Posterior vena cava (tissue), 2 donors: ENCODE measurements around the gene GEMIN4. TPM values are rescaled to one million over a fixed set of nuclear protein-coding genes. Genes with fewer than 3 reads are reported as not detected.
"Not testable (repeated sequence)": the region's sequence is repeated elsewhere in the genome, so short reads cannot be mapped to it uniquely, and the experiment has no call there.

ENCODE experiments used
- DNase-seq: peaks from one replicate; pipeline ENCODE4 v3.0.0-alpha.2; 2020; ENCODE audit warnings: low spot score
- intact Hi-C, 2 donors: fragments of 100-400 bp; cut with DNase I; formaldehyde crosslinking; loops; one replicate each; pipeline versions ENCODE4 v1.14.1 to v1.14.2; 2022 to 2023
- total RNA-seq, 2 donors: library from RNA; stranded (reverse); fragmentation: NEBNext Ultra II Directional; extraction: Animal tissue kit (Norgen Biotek cat#: 25700); gene quantifications; one replicate each; pipeline ENCODE4 v1.2.1, GENCODE V29; 2021
- donor health status: DM: yes; HTN: yes; CAD: no.
- donor health status: DM: yes; HTN: yes; CAD: no.

The GEMIN4 gene
- total RNA-seq, 2 donors from 2014 or later: 12.5 to 13.2 TPM

DNA sequence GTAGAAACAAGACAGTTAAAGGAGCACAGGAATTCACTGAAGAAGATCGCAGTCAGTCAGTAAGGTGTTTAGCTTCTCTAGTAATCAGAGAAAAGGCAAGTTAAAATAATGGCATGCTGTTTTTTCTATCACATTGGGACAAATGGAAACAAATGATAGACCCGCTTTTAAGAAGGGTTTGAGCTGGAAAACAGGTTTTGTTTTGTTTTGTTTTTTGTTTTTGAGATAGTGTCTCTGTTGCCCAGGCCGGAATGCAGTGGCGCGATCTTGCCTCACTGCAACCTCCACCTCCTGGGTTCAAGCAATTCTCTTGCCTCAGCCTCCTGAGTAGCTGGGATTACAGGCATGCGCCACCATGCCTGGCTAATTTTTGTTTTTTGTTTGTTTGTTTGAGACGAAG is 33.8 kb upstream of the GEMIN4 start:
- not testable (repeated sequence) for DNase-seq

DNA sequence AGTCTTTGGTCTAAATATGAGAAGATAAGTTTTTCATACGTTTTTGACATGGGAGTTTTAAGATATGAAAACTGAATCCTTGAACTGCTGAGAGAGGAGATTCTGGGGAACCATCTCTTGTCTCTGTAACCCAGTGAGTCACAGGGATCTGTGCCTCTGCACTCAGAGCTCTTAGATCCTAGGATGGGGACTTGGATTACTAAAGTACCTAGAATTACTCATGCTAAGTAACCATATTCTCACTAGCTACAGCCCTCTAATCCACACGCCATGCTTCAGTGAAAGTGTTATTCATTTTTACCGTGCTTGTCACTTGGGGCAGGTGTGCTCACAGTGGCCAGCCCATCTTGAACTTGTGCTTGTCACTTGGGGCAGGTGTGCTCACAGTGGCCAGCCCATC is 32.1 kb upstream of the GEMIN4 start:
- peak; percentile 5 for DNase-seq
- intact Hi-C loops: no loop called here

More for the DNA sequence above, 33.8 kb upstream of the GEMIN4 start:
- intact Hi-C loops: not testable (repeated sequence)

DNA sequence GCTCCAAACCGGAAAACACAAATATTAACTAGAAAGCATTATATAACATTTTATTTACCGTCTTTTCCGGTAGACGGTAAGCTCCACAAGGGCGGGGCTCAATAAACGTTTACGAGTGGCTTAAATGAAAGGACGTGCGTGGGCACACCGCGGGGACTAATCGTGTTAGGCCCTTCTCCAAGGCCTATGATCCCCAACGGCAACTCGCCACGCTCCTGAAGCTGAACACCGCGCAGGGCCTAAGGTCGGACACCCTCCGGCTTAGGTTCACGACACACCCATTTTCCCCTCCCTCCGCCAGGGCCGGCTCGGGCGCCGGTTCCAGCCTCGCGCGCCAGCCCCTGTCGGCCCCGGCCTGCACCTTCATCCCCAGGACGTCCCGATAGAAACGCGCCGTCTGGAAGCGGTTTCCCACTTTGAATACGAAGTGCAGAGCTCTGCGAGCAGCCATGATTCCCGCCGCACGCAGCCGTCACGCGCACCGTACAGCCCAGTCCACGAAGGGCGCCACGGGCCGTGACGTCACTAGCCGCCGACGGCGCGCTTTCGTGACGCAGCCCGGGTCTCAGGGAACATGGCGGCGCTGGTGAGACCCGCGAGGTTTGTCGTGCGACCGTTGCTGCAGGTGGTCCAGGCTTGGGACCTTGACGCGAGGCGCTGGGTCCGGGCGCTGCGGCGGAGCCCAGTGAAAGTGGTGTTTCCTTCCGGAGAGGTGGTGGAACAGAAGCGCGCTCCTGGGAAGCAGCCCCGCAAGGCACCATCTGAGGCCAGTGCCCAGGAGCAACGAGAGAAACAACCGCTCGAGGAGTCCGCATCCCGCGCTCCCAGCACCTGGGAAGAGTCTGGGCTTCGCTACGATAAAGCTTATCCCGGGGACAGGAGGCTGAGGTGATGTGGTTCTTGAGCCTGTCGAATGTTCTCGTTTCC is 30.0 kb upstream of the GEMIN4 start, which contains the start of the genes GLOD4 and MRM3:
Gene GLOD4, minus strand, starts transcription at position 476 of the 927 bp plus-strand sequence. Its CDS starts 25 bp downstream, at position 451.
Gene MRM3, plus strand, starts transcription at position 549 of the 927 bp plus-strand sequence. Its CDS starts 26 bp downstream, at position 575.
- intact Hi-C loops: no loop called here
- DNase-seq: peak; percentile 98

DNA sequence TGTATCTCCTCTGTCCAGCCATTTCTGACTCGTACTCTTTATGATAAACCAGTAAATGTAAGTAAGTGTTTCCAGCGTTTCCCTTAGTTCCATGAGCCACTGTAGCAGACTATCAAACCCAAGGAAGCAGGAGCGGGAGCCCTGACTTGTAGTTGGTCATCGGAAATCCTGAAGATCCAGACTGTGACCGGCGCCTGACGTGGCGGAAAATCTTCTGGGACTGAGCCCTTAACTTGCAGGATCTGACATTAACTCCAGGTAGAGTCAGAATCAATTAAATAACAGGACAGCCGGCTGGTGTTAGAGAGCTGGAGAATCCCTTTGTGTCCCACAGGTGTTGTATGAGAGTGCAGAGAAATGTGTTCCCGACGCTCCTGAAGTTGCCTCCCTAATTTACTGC is 26.0 kb upstream of the GEMIN4 start:
- peak; percentile 28 for DNase-seq
- intact Hi-C loops: no loop called here

DNA sequence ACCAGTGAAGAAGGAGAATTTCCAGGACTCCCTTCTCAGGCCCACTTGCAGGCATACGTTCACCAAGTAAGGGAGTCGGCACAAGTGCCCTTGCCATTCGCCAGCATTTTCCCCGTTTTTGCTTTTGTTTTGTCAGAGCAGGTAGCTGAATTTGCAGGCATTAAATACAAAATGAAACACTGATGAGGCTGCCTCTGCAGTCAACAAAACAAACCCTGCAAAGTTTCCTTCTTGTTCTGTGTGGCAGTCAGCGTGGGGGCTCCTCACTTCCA is 22.2 kb upstream of the GEMIN4 start:
- peak; percentile 12 for DNase-seq
- intact Hi-C loops: no loop called here

DNA sequence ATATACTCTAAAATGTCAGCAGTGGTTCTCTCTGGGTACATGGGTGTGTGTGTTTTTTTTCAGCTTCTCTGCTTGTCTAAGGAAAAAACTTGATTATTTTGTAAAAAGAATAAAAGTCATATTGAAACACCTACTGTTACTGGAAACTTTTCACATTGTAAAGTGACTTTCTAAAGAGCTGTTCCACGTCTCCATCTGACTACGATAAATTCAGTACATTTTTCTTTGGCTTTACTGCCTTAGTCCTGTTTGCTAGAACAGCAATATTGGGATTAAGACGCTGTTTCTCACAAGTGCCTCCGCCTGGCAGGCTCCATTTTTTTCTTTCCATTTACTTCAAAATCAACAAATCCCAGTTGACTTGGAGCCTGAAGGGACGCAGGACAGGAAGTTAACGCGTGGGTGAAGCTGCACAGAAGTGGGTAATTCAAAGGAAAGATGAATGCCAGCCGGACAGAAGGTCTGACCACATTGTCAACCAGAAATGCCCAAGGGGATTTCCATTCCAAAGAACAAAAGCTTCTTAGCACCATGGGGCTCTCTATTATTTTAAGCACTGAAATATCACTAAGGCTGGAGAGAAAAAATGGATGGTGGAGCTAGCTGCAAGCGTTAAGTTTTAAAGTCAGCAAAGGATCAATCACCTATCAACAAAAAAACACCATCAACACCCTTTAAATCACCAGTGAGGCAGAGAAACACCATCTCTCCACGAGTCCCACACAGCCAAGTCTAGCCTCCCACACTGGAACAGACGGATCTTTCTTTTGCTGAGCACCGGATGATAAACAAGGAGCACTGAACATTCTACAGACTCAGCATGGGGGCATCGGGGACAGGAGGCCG is 21.6 kb upstream of the GEMIN4 start:
- intact Hi-C loops: no loop called here
- peak; percentile 7 for DNase-seq

DNA sequence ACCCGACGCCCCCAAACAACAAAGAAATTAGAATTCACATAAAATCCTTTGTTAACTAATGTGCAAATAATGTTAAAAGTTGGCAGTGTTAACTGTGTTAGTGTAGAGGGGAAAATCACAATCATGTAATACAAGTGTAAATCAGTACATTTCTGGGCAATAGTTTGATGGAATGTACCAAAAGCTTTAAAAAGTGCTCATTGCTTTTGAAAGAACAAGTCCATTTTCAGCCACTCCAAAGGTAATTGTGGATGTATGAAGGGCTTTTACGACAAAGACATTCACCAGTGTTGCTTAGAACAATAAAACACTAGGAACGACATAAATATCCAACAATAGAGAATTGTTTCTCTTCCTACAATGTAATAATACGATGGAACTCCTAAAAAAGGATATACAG is 21.0 kb upstream of the GEMIN4 start:
- intact Hi-C loops: no loop called here
- no peak for DNase-seq

DNA sequence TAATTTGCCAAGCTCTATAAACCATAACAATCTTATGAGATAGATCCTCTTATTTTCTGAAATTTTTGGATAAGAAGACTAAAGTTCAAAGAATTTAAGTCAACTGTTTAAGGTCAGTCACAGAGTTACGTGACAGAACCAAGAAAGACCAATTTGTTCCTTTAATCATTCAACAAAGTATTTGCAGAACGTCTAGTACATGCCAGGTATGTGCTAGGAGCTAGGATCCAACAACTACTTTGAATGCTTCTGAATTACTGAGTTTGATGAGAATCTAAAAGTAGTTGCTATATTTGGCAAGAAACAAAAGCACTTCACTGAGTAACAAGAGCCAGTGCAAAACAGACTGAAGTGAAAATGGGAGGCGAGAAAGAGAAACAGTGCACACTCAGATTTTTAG is 15.0 kb upstream of the GEMIN4 start:
- no peak for DNase-seq
- intact Hi-C loops: loop anchor here in 1 of 2 donors (5.0 kb wide), 1 partner anchor 435 kb away; no protein-coding TSS in a partner anchor

DNA sequence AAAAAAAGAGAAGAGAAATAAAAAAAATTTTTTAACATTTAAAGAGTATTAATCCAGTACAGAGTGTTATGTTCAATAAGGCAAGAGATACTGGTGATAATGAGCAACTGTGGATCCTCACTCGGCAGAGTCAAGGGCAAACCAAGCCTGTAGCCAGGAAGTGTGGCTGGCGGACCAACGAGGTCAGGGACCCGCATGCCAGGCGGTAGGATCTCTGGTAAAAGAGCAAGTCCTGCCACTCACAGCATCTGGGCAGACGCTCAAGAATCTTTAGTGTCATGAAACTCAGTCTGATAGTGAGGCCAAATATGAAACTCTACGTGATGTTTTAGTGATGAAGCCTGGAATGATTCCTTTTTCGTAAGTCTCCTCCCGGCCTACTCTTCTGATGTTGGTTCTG is 8.3 kb upstream of the GEMIN4 start:
- intact Hi-C loops: no loop called here
- peak; percentile 61 for DNase-seq

DNA sequence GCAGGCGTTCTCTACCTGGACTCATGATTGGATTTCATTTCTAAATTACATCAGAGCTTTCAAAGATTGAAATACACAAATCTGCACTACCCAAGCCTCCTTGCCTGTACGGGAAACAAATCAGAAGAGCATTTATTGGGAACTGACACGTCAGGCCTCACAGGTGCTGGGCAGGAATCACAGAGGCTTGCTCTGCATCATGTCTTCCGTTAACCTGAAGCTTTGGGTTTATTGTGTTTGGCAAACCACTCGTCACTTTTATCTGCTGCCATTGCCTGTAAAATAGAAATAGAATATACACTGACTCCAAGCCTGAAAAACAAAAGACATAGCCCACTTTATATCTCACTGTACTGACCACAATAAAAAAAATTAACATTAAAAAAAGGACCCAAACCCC is 7.9 kb upstream of the GEMIN4 start:
- intact Hi-C loops: no loop called here
- peak; percentile 9 for DNase-seq

DNA sequence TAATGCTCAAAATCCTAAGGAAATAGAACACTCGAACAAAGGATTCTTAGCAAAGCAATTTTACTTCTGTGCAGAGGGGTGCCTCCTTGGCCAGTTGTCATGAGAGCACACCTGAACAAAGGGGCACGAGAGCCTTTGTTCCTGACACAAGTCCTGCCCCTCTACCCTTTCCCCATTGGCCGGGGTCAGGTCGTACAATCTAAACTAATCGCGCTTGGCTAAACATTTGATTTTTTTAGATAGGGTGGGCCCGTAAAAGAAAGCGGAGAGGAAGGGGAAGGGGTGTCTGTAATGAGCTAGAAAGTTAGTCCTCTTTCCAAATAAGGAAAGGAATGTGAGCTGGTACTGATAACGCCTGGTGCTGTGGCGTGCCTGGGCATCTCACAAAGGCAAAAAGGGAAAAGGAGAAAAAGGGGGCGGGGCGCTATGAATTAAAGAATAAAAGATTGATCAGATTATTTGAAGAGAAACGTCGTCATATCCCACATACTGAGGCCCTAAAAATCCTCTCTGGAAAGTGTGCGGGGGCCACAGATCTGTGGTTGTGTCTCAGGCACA is 4.0 kb upstream of the GEMIN4 start:
- intact Hi-C loops: not testable (repeated sequence)
- DNase-seq: peak; percentile 37

DNA sequence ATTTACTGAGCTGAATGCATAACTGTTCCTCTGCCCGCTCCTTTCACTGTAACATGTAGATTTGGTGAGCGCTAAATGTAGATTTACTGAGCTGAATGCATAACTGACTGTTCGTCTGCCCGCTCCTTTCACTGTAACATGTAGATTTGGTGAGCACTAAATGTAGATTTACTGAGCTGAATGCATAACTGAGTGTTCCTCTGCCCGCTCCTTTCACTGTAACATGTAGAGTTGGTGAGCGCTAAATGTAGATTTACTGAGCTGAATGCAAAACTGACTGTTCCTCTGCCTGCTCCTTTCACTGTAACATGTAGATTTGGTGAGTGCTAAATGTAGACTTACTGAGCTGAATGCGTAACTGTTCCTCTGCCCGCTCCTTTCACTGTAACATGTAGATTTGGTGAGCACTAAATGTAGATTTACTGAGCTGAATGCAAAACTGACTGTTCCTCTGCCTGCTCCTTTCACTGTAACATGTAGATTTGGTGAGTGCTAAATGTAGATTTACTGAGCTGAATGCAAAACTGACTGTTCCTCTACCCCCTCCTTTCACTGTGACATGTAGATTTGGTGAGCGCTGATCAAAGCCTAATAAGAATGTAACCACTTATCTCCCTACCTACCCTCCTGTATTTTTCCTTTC is 3.4 kb upstream of the GEMIN4 start:
- DNase-seq, intact Hi-C loops: not testable (repeated sequence)

DNA sequence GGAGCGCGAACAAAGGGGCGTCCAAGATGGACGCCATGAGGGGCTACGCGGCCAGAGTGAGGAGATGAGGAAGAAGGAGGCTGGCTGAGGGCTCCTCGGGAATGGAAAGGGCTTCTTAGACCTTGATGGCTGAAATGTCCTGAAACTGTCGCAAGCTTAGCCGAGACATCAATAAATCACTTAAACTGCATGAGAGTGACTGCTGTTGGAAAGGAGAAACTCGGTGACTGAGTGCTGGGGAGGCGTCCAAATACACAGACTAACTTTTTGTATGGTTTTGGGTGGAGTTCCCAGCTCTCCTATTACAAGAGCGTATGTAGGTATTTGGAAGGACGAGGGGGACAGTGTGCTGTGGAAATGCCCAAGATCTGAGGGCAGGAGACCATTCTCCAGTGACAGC is 1.4 kb upstream of the GEMIN4 start:
- intact Hi-C loops: no loop called here

DNA sequence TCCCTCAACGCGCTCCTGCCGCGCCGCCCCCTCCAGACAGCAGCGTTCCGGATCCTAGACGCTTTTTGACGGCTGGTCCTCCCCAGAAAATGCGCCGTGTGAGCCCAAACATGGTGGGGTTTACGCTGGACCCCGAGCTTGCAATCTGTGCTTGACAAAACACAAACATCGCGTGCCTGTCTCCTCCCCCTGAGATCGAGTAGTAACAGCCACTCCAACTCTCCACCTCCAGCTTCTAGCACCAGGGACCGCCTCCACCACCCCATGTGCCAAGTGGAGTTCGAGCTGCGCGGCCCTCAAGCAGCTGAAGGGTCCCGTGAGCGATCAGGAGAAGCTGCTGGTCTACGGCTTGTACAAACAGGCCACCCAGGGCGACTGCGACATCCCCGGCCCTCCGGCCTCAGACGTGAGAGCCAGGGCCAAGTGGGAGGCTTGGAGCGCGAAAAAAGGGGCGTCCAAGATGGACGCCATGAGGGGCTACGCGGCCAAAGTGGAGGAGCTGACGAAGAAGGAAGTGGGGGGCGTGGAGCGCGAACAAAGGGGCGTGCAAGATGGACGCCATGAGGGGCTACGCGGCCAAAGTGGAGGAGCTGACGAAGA is 656 bp upstream of the GEMIN4 start:
- peak; percentile 91 for DNase-seq
- intact Hi-C loops: no loop called here

More for the DNA sequence above, 1.4 kb upstream of the GEMIN4 start:
- peak; percentile 23 for DNase-seq

DNA sequence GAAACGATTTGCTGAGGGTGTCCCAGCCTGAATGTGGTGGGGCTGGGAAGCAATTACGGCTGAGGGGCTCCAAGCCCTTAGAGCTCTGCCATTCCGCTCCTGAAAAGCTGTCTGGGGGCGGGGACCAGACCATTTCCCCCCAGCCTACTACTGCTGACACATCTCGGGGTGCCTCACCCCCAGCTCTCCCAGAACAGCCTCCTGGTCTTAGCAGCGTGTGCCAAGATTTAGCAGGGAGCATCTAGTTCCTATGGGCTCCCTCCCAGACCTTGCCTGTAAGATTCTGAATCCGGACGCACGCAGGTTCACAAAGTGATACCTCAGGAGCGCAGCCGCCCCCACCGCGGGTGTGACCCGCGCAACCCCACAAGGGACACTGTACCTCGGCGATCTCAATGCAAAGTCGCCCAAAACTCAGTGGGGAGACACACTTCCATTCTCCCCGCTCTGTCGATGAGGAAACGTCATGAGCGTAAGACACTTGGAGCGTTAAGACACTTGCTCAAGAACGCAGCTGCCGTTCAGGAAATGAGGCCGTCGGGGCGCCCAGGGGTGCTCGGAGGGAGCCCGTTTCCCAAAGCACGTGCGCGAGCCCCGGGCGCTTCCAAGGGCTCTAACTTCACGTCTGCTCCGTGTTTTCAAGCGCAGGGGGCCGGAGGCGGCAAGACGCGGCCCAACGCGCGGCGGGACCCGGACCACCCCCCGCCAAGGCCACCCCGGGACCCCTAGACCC is 629 bp downstream of the GEMIN4 start:
- intact Hi-C loops: no loop called here
- peak; percentile 82 for DNase-seq

DNA sequence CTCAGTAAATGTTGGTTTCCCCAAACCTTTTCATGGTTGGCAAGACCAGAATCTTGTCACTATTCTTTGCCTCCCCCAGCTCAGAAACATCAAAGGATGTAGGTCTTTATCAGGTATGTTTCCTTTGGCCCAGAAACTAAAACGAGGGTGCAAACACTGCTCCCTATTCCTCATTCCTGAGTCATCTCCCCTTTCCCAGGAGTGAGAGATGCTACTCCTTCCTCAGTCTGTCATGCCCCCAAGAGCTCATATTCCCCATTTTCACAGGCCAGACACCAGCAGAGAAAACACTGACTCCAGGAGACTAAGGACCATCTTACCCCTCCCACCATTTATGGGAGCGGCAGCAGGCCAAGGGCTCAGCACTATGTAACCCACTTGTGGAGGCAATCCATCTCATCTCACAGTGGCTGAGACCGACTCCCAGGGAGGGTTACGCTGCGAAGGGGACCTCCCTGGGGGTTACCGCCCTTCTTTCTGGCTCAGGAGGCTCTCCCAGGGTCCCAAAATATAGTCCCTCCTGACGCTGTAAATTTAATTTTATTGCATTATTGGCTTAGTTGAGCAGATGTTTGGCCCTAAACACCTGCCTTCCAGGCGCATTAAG is 1.5 kb downstream of the GEMIN4 start:
- DNase-seq: peak; percentile 61
- intact Hi-C loops: no loop called here

DNA sequence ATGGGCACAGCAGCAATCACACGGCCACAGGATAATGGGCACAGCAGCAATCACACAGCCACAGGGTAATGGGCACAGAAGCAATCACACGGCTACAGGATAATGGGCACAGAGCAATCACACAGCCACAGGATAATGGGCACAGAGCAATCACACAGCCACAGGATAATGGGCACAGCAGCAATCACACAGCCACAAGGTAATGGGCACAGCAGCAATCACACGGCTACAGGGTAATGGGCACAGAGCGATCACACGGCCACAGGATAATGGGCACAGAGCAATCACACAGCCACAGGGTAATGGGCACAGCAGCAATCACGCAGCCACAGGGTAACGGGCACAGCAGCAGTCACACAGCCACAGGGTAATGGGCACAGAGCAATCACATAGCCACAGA is 2.7 kb downstream of the GEMIN4 start:
- DNase-seq, intact Hi-C loops: not testable (repeated sequence)

DNA sequence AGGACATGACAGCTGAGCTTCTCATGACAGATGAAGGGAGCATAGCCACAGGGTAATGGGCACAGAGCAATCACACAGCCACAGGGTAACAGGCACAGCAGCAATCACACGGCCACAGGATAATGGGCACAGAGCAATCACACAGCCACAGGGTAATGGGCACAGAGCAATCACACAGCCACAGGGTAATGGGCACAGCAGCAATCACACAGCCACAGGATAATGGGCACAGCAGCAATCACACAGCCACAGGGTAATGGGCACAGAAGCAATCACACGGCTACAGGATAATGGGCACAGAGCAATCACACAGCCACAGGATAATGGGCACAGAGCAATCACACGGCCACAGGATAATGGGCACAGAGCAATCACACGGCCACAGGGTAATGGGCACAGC is 3.5 kb downstream of the GEMIN4 start:
- intact Hi-C loops: not testable (repeated sequence)
- peak; percentile 15 for DNase-seq
